GM18873 (cell line): ENCODE data around the gene PIGC.
"Not testable (repeated sequence)": the region's sequence is repeated elsewhere in the genome, so short reads cannot be mapped to it uniquely, and the experiment has no call there.

Source experiments
- ATAC-seq: cut with Tn5 transposase; IDR thresholded peaks from one replicate; pipeline ENCODE4 v1.9.1; 2021; ENCODE audit warnings: mild to moderate bottlenecking, moderate library complexity, moderate number of reproducible peaks; ENCODE audit not compliant: unreplicated experiment, low FRiP score

The PIGC gene

GRCh38 chr1:172467446-172467845 is 23.6 kb upstream of the PIGC start:
- no peak for ATAC-seq

DNA sequence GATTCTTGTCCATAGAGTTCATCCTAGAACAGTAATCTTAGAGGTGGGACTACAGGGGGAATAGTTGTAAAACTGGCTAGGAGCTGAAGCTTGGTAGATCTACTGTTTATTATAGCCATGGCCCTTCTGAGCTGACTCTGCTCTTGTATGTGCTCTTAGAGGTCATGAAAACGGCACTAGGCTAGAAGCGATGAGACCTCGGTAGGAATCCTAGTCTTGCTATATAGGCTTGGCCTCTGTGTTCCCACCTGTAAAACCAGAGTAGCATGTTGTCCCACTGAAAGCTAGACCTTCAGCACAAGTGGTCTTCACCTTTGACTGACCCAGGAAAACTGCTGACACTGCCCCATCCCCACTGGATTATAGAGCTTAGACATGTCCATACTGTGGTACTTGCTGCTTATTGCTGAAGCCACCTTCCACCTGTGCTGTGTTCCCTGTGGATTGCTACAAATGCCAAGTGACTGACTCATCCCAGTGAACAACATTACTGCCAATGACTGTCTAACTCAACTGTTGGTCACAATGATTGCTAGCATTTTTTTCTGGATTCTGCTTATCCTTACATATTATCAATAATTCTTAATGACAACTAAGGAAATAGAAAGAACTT is 23.0 kb upstream of the PIGC start:
- ATAC-seq, result no peak

GRCh38 chr1:172465617-172466016 is 21.7 kb upstream of the PIGC start:
- ATAC-seq, result no peak

GRCh38 chr1:172460887-172461315 is 17.0 kb upstream of the PIGC start:
- ATAC-seq, result no peak

DNA sequence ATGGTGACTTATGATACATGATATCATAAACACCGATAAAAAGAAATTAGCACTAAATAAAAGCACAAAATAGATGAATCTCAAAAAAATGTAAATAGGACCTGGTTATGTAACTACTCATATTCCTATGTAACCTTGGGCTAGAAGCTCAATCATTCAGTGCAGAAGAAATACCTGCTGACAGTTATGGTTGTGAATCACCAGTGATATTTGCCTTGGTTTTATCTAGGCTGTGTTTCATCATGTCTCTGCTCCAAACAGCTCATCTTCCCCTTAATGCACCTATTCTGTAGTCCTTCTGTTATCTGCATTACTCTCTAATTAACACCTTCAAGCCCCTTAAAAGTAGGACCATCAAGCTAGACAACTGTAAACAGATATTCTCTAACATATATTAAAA is 16.3 kb upstream of the PIGC start:
- no peak for ATAC-seq

DNA sequence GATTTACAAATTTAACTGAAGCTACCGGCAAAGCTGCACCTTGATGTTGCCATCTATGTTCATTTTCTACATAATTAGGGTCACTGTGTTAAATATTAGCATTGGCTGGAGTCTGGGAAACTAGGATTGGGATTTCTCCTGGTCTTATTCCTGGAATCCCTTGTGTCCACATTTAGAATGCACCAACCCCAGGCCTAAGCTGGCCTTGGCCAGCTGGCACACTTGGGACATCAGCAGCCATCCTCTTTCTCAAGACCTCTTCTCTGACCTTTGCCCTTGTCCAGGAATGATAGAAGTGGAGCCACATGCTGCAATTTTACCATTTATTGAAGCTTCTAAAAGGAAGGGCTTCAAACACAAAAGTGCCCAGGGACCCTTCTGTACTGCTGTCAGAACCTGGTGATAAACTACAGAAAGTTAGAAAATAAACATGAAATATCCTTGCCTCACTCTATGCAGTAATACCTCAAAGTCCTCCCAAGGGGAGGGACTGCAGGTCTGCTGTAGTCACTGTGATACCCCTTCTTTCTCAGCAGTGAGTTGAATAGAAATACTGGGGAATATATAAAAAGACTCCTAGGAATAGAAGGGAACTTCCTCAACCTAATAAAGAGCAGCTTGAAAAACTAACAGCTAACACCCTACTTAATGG is 13.7 kb upstream of the PIGC start:
- no peak for ATAC-seq

DNA sequence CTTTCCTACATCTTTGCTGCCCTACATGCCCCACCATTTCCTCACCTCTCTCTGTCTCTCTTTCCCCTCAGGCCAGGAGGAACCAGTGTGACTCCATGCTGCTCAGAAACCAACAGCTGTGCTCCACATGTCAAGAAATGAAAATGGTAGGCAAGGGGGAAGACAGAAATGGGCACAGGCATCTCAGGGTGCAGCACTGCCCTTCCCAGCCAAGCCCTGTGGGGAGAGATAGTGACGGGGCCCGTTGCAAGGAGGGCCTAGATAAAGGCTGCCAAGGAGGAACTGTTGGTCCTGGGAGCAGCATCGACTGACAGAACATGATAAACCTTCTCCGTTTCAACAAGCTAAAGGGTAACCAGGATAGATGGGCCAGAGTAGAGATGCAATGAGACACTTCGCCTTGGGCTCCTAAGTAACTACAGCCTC is 12.5 kb upstream of the PIGC start:
- ATAC-seq, result no peak

GRCh38 chr1:172455451-172455850 is 11.6 kb upstream of the PIGC start:
- no peak for ATAC-seq

DNA sequence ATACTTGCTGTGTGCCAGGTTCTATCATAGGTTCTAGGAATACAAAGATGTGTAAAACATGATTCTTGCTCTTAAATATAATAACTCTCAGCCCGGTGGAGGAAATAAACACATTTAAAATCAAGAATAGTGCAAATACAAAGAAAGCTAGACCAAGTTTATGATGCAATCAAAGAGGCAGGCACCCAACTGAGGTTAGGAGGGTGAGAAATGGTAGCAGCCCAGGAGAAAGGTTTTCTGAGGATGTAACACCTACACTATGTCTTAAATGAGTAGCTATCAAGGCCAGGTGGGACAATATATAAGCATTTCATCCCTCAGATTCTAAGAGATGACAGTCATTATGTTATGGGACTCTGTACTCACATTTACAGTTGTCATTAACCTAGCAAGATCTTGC is 9.7 kb upstream of the PIGC start:
- no peak for ATAC-seq

DNA sequence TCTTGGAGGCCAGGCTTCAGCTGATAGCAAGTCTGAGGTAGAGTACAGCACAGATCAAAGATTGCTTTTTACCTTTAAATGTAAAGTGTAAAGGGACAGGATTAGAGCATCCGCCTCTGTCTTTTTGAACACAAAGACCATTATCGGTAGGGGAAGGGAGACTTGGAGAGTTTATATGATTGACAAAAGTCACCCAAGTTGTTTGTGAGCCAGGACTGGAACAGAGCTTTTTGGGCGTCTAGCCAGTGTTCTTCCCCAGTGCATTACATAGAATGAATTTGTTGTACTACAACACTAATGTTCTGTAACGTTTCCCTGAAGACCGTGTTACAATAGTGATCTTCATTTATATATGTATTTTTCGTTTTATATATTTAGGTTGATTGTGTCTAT is 9.3 kb upstream of the PIGC start:
- ATAC-seq, result no peak

GRCh38 chr1:172452536-172453152 is 8.8 kb upstream of the PIGC start:
- no peak for ATAC-seq

- ATAC-seq, result no peak
These were observed 7.2 kb upstream of the PIGC start for GRCh38 chr1:172451002-172451443.

- no peak for ATAC-seq
These were observed 6.6 kb upstream of the PIGC start for GRCh38 chr1:172450524-172450885.

DNA sequence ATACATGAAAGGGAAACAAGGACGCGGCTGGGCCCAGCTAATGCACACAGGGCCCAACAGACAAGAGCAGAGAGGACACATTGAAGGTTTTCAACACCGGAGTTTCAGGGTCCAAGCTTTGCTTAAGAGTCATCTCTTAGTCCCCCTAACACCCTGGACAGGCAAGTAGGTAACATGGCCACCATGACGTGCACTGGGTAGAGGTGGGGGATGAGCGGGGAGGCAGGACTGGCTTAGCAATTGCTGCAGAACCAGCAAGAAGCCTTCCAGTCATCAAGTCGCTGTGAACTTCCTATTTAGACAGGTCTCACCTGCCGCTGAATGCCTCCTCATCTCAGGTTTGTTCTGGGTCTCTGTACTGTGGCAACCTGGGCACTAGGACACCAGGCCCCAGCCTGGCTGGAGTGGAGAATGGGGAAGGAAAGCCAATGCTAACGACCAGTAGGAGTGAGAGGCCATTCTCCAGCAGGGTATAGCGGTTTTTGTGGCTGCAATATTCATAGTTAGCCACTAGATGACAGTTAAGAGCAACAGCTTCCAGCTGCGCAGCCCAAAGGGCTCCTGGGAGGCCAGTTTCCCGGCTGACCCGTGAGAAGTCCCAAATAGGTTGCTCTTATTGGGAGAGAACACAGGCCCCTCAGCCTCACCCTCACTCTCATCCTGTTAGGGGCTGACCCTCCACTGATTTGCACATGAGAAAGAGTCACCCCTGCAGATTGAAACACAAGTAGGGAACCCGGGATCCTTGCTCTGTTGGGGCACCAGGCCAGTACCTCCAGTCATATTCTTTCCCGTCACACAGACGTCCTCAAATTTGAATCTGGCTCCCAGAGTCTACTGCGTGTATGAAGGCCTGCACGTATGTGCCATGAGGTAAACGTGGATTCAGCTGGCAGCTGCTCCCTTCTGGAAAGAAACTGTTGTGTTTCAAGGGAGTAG is 6.0 kb upstream of the PIGC start:
- ATAC-seq, result peak; percentile 79

DNA sequence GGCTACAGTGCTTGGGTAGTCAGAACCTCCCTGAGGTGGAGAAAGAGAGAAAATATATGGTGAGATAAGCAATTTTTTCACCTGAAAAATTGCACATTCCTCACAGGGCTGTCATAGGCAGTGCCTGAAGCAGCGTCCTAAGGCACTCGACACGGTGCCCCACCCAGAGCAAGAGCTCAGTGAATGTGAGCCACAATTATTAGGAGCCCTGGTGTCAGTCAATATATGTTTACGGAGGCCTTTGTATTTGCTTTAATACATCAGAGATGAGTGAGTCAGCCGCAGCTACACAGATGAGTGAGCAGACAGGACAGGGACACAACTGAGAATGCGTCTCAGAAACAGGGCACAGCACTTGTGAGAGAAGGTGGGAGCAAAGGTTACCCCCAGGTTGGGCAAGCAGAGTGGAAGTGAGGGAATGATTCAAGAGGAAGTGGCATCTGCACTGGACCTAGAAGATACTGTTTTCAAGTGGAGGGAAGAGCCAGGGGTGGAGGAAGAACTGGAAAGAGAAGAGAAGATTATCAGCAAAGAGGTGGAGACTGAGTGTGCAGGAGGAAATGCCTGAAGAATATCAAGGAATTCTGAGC is 5.2 kb upstream of the PIGC start:
- ATAC-seq, result no peak

- ATAC-seq, result no peak
These were observed 3.8 kb upstream of the PIGC start for GRCh38 chr1:172447641-172448040.

- ATAC-seq, result no peak
These were observed 2.7 kb upstream of the PIGC start for GRCh38 chr1:172446547-172446946.

DNA sequence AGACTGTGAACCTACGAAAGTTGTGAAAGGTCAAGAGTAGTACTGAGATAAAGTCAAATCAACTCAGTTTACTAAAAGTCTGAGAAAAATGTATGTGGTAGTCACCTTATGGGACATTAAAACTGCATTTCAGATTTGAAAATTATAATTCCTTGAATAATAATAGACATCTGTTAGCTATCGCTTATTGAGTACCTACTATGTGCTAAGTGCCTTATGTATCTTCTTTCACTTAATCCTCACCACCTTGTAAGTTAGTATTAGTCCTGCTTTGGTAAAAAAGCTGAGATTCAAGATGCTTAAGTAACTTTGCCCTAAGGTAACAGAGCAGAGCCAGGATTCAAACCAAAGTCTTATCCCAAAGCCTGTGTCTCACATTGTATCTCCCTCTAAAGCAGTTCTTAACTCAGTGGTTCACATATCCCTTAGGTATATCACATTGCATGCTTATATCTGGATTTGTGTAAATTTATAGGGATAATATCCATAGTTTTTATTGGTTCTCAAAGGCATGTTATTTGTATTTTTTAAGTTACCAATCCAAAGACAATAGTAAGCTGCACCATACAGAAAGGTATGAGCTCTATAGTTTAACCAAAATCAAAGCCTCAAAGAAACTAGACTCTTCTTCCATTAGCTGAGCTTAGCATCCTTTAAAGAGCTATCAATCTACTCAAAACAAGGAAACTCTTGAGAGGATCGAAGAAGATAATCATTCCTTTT is 865 bp downstream of the PIGC start:
- ATAC-seq, result no peak

- ATAC-seq, result no peak
These were observed 1.5 kb downstream of the PIGC start for GRCh38 chr1:172442404-172442803.

- not testable (repeated sequence) for ATAC-seq
These were observed 6.7 kb downstream of the PIGC start for GRCh38 chr1:172437183-172437582.
